ENCODE results near the gene SLC6A6.

SLC6A6 gene

DNA sequence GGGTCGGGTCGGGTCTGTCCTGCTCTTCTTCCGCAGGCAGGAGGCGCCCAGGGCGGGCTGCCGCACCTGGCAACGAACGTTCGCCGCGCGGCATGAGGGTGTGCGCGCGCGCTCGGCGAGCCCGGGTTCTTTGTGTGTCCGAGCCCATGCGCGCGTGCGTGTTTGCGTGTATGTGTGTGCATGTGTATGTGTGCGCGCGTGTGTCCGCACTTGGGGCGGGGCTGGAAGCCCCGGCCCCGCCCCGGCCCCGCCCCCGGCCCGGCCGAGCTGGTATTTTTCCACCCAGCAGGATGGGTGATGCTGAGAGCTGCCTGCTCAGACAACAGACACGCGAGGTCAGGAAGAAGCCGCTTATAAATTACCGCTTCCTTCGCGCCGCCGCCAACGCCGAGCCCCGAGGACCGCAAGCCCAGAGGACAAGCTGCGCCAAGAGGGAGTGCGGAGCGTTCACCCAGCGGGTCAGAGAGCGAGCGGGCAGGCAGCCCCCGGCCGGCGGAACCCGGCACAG, at the start of gene SLC6A6:
TSS of gene SLC6A6 (plus strand) at position 303 of the 508 bp plus-strand sequence. CDS start 41,029 bp downstream, outside the sequence.
- DNase-seq (ENCODE audit: low read depth), result peak; percentile 96

- DNase-seq (ENCODE audit: low read depth), result no peak
Observed at GRCh38 chr3:14353502-14353901, 48.9 kb upstream of the SLC6A6 start.

DNA sequence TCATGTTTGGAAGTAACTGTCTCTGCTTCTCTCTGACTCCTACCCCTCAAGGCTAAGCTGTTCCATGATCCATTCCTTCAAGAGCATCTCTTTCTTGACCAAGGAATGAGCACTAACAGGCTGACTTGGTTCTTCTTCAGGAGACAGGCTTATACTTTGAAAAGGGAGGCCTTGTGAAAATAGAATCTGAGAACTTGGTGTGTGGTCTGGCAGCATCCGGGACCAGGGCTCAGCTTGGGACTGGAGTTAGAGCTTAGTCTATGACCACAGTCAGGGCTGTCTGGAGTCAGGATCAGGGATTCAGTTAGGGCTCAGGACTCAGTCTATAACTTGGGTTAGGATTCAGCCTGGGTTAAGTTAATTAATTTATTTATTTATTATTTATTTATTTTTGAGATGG, 44.9 kb upstream of the SLC6A6 start:
- no peak for DNase-seq (ENCODE audit: low read depth)

GRCh38 chr3:14358426-14359211, 43.8 kb upstream of the SLC6A6 start:
- DNase-seq (ENCODE audit: low read depth), result peak; percentile 74

GRCh38 chr3:14359348-14359747, 43.1 kb upstream of the SLC6A6 start:
- DNase-seq (ENCODE audit: low read depth), result no peak

GRCh38 chr3:14360123-14360881, 42.1 kb upstream of the SLC6A6 start:
- peak; percentile 73 for DNase-seq (ENCODE audit: low read depth)

GRCh38 chr3:14361068-14361677, 41.2 kb upstream of the SLC6A6 start:
- no peak for DNase-seq (ENCODE audit: low read depth)

GRCh38 chr3:14362890-14363289, 39.5 kb upstream of the SLC6A6 start:
- no peak for DNase-seq (ENCODE audit: low read depth)

DNA sequence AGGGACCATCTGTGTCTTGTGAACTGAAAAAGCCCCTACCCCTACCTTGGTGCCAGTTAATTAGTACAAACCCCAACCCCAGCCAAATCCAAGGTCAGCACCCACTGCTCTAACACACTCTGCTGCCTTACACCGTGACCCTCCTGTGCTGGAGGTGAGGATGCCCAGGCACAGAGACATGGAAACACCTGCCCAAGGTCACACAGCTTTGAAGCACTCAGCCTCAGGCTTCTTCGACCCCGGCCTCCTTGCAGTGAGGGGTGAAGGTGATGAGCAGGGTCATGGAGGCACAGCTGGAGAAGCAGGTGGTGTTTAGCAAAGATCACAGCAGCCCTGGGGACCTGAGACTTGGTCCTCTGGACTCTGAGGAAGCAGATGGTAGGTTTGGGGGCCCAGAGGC, 39.0 kb upstream of the SLC6A6 start:
- no peak for DNase-seq (ENCODE audit: low read depth)

DNA sequence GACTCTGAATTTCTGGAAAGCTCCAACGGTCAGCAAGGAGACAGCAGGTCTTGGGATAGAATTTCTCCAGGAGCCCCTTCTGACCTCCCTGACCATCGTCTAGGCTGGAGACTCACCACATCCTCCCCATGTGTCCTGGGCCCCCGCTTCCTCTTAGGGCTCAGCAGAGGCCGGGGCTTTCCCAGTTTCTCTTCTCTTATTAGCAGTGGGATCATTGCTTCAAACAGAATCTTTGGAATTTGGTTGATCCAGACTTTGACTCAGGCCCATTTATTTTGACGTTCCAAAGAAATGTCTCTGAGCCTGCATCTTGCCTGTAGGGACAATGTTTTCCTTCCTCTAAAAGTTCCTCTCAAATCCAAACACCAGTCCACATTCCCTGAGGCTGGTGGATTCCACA, 38.4 kb upstream of the SLC6A6 start:
- DNase-seq (ENCODE audit: low read depth), result peak; percentile 80

DNA sequence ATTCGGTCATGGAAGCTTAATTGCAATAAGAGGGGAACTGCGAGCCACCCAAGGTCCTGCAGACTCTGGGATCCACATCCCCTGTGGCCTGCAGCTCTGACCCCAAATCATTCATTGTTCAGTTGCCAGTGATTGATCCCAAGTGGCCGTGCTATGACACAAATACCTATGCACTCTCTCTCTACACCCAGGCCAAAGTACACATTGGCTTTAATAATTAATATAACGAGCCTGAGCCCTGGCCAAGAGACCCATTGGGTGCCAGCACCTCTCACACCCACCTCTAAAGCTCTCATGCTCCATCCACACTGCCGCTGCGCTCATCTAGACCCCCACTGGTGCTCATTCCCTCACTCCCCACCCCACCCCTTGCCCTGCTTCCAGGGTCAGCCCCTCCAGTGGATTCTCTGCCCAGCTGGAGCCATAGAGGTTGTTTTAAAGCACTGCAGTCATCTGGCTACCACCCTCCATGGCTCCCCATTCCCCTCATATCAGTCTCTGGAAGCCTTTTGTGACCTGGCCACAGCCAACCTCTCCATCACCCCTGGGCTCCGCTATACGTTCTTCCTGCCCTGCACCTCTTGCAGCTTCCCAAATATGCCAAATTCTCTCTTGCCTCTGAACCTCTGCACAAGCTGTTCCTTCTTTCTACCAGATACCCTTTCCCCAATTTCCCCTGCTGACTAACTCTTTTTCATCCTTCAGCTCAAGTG, 37.7 kb upstream of the SLC6A6 start:
- no peak for DNase-seq (ENCODE audit: low read depth)

DNA sequence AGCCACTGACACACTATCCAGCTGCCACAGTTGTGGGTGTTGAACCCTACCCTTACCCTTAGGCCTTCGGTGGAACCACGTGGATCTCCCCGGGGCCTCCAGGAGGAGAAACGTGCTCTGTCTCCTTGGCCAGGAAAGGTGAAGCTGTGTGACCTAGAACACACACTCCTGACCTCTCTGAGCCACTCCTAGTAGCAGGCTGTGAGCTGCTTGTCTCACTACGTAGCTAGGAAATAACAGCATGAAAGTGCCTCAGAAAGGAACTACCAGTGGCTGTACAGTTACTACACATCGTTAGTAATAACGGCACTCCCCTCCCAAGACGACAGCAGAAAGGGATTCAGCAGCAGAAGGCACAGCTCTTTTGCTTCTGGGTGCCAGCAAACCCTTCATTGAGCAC, 36.2 kb upstream of the SLC6A6 start:
- no peak for DNase-seq (ENCODE audit: low read depth)

- DNase-seq (ENCODE audit: low read depth), result no peak
Observed at GRCh38 chr3:14366915-14367823, 35.2 kb upstream of the SLC6A6 start.

DNA sequence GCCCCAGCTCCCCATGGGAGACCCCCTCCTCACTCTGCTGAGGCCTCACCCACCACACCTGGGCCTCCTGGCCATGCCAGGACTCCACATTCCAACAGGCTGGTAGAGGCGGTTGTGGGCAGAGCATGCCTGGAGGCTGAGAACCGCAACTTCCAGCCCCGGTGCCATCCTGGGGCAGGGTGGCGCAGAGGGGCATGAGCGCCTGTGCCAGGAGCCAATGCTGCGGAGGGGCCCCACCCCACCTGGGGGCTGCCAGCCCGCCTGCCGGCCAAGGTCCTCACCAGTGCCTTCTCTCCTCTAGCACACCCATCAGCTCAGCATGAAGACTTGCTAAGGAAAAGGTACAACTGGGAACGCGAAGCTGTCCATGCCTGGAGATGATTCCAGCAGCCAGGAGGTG, 34.3 kb upstream of the SLC6A6 start:
- DNase-seq (ENCODE audit: low read depth), result no peak

GRCh38 chr3:14368885-14369284, 33.5 kb upstream of the SLC6A6 start:
- no peak for DNase-seq (ENCODE audit: low read depth)

DNA sequence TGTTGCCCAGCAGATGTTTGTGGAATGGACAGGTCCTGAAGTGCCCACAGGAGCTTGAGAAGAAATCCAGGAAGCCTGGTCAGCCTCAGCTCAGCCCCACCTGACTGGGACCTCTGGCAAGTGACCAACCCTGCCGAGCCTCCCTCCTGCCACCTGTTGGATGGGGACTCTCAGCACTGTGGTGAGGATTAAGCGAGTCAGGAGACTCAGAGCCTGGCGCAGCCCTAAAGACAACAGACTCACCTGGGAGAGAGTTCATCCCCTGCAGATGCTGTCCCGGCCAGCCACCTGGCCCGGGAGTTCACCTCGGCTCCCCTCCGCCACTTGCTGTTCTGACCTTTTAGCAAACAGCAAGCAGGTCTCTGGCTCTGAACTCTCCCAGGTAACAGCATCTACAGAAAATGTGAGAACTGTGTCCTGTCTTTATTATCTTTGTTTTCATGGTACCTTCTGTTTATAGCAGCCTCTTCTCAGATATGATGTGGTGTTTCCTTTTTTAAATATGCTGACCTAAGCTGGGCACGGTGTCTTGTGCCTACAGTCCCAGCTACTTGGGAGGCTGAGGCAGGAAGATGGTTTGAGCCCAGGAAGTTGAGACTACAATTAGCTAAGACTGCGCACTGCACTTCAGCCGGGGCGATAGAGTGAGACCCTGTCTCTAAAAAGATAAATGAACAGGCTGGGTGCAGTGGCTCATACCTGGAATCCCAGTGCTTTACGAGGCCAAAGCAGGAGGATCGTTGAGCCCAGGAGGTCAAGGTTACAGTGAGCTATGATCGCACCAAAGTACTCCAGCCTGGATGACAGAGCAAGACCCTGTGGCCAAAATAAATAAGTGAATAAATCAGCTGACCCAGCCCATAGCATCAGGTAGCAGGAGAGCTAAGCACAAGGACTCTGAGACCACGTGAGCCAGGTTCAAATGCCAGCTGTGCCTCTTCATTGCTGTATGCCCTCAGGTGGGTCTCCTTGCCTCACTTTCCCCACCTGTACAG, 32.4 kb upstream of the SLC6A6 start:
- no peak for DNase-seq (ENCODE audit: low read depth)

DNA sequence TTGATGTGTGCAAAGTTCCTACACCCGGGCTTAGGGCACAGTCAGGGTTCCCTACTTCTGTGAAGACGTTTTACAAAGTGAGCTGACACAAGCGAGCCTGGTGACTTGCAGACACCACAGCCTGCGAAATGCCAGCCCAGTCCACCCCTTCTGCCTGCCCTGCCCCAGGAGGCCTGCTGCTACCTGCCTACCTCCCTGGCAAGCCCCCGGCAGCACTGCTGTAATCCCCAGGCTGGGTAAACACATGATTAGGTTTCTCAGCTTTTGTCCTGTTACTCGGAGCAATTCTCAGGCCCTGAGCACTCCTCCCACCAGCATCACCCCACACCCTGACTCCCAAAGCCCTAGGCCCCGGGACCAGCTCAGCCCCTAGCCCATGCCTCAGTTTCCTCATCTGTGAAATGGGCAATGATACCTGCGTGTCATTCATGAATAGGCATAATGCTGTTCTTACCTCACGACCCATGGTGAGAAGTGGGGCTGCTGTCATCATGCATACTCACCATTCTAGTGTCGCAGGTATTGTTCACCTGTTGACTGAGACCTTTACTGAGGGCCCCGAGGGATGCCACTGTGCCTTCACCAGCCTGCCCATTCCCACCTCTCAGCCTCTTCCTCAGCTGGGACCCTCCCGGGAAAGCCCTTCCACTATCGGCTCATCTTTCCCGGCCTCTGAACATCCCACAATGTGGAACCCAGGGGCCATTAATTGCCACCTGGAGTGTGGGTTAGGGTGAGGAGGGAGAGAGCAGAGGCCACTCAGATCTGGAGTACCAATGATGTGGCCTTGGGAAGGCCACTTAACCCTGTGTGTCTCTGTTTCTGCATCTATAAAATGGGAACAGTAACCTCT, 31.5 kb upstream of the SLC6A6 start:
- DNase-seq (ENCODE audit: low read depth), result no peak

DNA sequence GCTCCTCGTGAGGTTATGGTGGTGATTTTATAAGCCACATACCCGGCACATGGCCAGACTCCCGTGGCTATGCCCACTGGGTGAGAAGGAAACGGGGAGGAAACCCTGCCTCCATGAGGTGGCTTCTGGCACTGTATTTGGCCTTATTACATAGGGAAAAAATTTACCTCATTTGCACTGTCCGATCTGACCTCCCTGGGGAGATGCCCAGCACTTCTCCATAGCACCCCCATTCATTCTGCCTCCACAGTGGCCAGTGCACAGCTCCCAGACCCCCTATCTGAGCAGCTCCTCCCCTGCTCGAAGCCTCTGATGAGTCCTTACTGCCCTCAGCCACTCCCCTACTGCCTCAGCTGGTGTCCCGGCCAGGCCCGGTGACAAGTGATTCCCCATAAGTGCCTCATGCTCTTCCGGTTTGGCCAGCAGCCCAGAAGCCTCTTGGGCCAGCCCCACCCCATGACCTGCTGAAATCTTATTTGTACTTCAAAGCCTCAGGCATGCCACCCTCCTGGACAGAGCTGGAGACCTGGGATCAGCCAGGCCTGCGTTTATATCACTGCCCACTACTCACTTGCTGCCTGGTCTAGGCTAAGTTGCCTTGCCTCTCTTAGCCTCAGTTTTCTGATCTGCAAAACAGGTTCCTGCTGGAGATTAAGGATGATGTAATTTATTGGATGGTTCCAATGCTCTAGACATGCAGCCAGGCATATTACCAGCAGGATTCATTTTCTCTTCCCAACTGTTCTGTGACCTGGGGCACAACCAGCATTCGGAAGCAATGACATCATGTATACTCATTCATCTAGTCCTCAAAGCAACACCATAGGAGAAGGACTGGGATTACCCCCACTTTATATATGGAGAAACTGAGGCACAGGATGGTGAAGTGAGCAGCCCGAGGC, 30.6 kb upstream of the SLC6A6 start:
- DNase-seq (ENCODE audit: low read depth), result peak; percentile 84
